ENCODE measurements around the gene SPAG9. TPM values are rescaled to one million over a fixed set of nuclear protein-coding genes. Genes with fewer than 3 reads are reported as not detected.

Gene SPAG9
- total RNA-seq, 1 experiment from 2014 or later = 77.6 TPM

DNA sequence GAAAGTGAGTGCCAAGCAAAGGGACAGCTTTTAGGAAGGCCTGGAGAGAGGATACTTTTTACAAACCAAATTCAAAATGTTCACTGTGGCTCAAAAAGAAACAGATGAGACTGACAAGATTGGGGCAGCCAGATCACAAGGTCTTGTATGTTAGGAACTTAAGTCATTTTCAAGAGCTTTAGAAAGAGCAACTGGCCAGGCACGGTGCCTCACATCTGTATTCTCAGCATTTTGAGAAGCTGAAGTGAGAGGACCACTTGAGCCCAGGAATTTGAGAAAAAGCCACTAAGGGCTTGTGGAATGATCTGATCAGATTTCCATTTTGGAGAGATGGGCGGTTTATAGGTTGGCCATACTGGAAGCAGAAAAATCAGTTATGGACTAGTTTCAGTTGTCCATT is 17.2 kb downstream of the SPAG9 start:
- Histone ChIP-seq H3K9me3 (ENCODE audit: control insufficient read depth in 1 of 2, insufficient read depth in 1 of 2, low read depth in 1 of 2, low read length in 2 of 2) (no peaks in the 10 kb centered on the region), H3K9ac (ENCODE audit: low read length) (no peak overlapping the region), H3K27me3 (ENCODE audit: insufficient read depth, low read length) (no peaks in the 10 kb centered on the region), H3K36me3 (ENCODE audit: control insufficient read depth in 1 of 2, insufficient read depth in 2 of 2, low read length in 2 of 2) (no peaks in the 10 kb centered on the region), H3K27ac (ENCODE audit: low read depth, low read length) (no peak overlapping the region), H3K9me2 (ENCODE audit: insufficient read depth) (no peaks in the 10 kb centered on the region), H3K4me2 (ENCODE audit: low read length) (no peak overlapping the region), H3K4me3 (replicated peaks in 1 of 2; ENCODE audit: low read depth in 1 of 2, low read length in 2 of 2) (no peak overlapping the region), H3K4me1 (ENCODE audit: control insufficient read depth in 1 of 2, insufficient read depth in 2 of 2, low read length in 2 of 2) (no peaks in the 10 kb centered on the region), H3K79me2 (ENCODE audit: insufficient read depth, low read length) (peaks cover 94% of the 10 kb centered on the region), H4K20me1 (ENCODE audit: insufficient read depth) (peaks cover 18% of the 10 kb centered on the region), H2AFZ (ENCODE audit: low read depth, low read length, poor library complexity, severe bottlenecking) (no peak overlapping the region)
- RAD21 ChIA-PET (ENCODE audit: low non-redundant PET in 1 of 2, low total read pairs in 2 of 2, uncharacterized antibody in 2 of 2, unreplicated experiment in 2 of 2) = no interaction called here
- POLR2A ChIA-PET = interaction anchor here (1.0 kb wide), 1 partner anchor 17 kb away, joined by 5 read pairs; the partner anchor contains the start of gene SPAG9
- no peak for ATAC-seq
- TSS peak; percentile 15 for BruUV-seq (replicated peaks)
- CTCF ChIA-PET = no interaction called here
- no peak for TF ChIP-seq REST (IDR thresholded peaks at IDR 0.05; ENCODE audit: low read depth)
- TF ChIP-seq MAX (IDR thresholded peaks at IDR 0.05) = no peak
- no peak for TF ChIP-seq EGR1 (IDR thresholded peaks at IDR 0.05; ENCODE audit: low read depth)
- no peak for TF ChIP-seq YY1 (IDR thresholded peaks at IDR 0.05; ENCODE audit: extremely low read depth, insufficient replicate concordance, low read depth, low read length)
- TF ChIP-seq, protein P1, sequence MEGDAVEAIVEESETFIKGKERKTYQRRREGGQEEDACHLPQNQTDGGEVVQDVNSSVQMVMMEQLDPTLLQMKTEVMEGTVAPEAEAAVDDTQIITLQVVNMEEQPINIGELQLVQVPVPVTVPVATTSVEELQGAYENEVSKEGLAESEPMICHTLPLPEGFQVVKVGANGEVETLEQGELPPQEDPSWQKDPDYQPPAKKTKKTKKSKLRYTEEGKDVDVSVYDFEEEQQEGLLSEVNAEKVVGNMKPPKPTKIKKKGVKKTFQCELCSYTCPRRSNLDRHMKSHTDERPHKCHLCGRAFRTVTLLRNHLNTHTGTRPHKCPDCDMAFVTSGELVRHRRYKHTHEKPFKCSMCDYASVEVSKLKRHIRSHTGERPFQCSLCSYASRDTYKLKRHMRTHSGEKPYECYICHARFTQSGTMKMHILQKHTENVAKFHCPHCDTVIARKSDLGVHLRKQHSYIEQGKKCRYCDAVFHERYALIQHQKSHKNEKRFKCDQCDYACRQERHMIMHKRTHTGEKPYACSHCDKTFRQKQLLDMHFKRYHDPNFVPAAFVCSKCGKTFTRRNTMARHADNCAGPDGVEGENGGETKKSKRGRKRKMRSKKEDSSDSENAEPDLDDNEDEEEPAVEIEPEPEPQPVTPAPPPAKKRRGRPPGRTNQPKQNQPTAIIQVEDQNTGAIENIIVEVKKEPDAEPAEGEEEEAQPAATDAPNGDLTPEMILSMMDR (IDR thresholded peaks at IDR 0.05 in 2 of 3, conservative IDR thresholded peaks at IDR 0.05 in 1 of 3; ENCODE audit: borderline replicate concordance in 1 of 3, insufficient read depth in 1 of 3, low read depth in 2 of 3, low read length in 2 of 3) = no peak
- no peak for TF ChIP-seq POLR2A (IDR thresholded peaks at IDR 0.05; ENCODE audit: borderline replicate concordance, extremely low read depth, insufficient read depth, insufficient read length)
- no peak for TF ChIP-seq ZBTB33 (IDR thresholded peaks at IDR 0.05; ENCODE audit: extremely low read depth, insufficient replicate concordance, low read length)
- no peak for TF ChIP-seq ZFX (IDR thresholded peaks at IDR 0.05)
- no peak for TF ChIP-seq RAD21 (IDR thresholded peaks at IDR 0.05; ENCODE audit: low read depth)
- no peak for TF ChIP-seq ELF1 (IDR thresholded peaks at IDR 0.05; ENCODE audit: borderline replicate concordance, low read depth)
- no peak for TF ChIP-seq SRF (IDR thresholded peaks at IDR 0.05; ENCODE audit: low read depth)
- no peak for TF ChIP-seq EZH2 (IDR thresholded peaks at IDR 0.05)
- no peak for TF ChIP-seq ZNF274 (IDR thresholded peaks at IDR 0.05; ENCODE audit: low read depth, low read length)
- TF ChIP-seq TCF7L2 (IDR thresholded peaks at IDR 0.05; ENCODE audit: borderline replicate concordance, extremely low read depth, insufficient read depth, insufficient read length) = no peak
- no peak for DNase-seq (ENCODE audit: low read depth, low spot score)
- intact Hi-C loops (cut with micrococcal nuclease) = no loop called here
